H1 (cell line): Measurements from ENCODE around the gene PKD1L1. TPM values are rescaled to one million over a fixed set of nuclear protein-coding genes. Genes with fewer than 3 reads are reported as not detected.
"Not testable (repeated sequence)": the region's sequence is repeated elsewhere in the genome, so short reads cannot be mapped to it uniquely, and the experiment has no call there.

Source experiments
- CTCF ChIA-PET: fragments of 300-600 bp; sonication (Branson Sonifier 250); formaldehyde crosslinking; loops from one replicate; lab custom pipeline; 2021; ENCODE audit not compliant: partially characterized antibody; lab: Charles Lee
- POLR2A ChIA-PET: fragments of 300-600 bp; sonication (Branson Sonifier 250); formaldehyde crosslinking; loops from one replicate; lab custom pipeline; 2021; ENCODE audit warnings: inconsistent platforms; ENCODE audit not compliant: partially characterized antibody; lab: Charles Lee
- DNase-seq, 2 experiments: peaks; one replicate each; pipeline versions ENCODE4 v3.0.0 to v3.0.0-alpha.2; 2010 to 2022; ENCODE audit warnings: low spot score in 2 of 2, low read depth in 1 of 2, mixed read lengths in 1 of 2
- FAIRE-seq: peaks from 2 replicates; lab custom pipeline; 2011; peaks lifted over from hg19 to GRCh38; lab: Jason Lieb, UNC
- H2AFZ ChIP-seq: 2 replicates; pipeline ENCODE4 v1.8.1; 2012; ENCODE audit warnings: low read length, inconsistent platforms
- H2AK5ac ChIP-seq: 2 replicates; pipeline ENCODE4 v1.6.1; 2013; ENCODE audit warnings: low read depth, low read length
- H2BK120ac ChIP-seq: replicated peaks from 2 replicates; pipeline ENCODE3; 2013; ENCODE audit warnings: low read depth, low read length, inconsistent platforms
- H2BK12ac ChIP-seq: 2 replicates; pipeline ENCODE4 v1.6.1; 2013; ENCODE audit warnings: low read depth, low read length
- H2BK15ac ChIP-seq: 2 replicates; pipeline ENCODE4 v1.6.1; 2013; ENCODE audit warnings: low read length
- H2BK20ac ChIP-seq: 2 replicates; pipeline ENCODE4 v1.6.1; 2013; ENCODE audit warnings: low read length
- H2BK5ac ChIP-seq: 2 replicates; pipeline ENCODE4 v1.6.1; 2013; ENCODE audit warnings: low read depth, low read length
- H3K14ac ChIP-seq: 2 replicates; pipeline ENCODE4 v1.6.1; 2013; ENCODE audit warnings: inconsistent platforms; ENCODE audit not compliant: insufficient read length
- H3K18ac ChIP-seq: 2 replicates; pipeline ENCODE4 v1.6.1; 2013; ENCODE audit warnings: low read length; ENCODE audit errors: extremely low read depth
- H3K23ac ChIP-seq: 2 replicates; pipeline ENCODE4 v1.6.1; 2013; ENCODE audit warnings: inconsistent platforms; ENCODE audit not compliant: insufficient read length
- H3K23me2 ChIP-seq: 2 replicates; pipeline ENCODE4 v1.6.1; 2013; ENCODE audit warnings: low read depth, low read length
- H3K27ac ChIP-seq: 2 replicates; pipeline ENCODE4 v1.6.1; 2011; ENCODE audit warnings: low read depth, low read length, inconsistent platforms
- H3K27me3 ChIP-seq, 4 experiments: replicated peaks in 1 of 4; 1 replicate in 1 of 4; 2 replicates in 3 of 4; pipeline versions ENCODE4 v1.6.1 to v1.8.1; 2011 to 2013; ENCODE audit warnings: low read length in 3 of 4, mild to moderate bottlenecking in 3 of 4, inconsistent platforms in 2 of 4, mixed read lengths in 2 of 4, moderate library complexity in 1 of 4; ENCODE audit not compliant: control insufficient read depth in 3 of 4, insufficient read depth in 3 of 4; ENCODE audit errors: extremely low read depth in 1 of 4
- H3K36me3 ChIP-seq, 4 experiments: 2 replicates each; pipeline versions ENCODE4 v1.6.1 to v1.8.1; 2011 to 2013; ENCODE audit warnings: mild to moderate bottlenecking in 4 of 4, low read length in 3 of 4, moderate library complexity in 2 of 4, control low read depth in 1 of 4, inconsistent platforms in 1 of 4; ENCODE audit not compliant: insufficient read depth in 4 of 4, control insufficient read depth in 2 of 4
- H3K4ac ChIP-seq: replicated peaks from 2 replicates; pipeline ENCODE3; 2013; ENCODE audit warnings: low read length, low read depth, mixed read lengths, inconsistent platforms; ENCODE audit not compliant: insufficient read length
- H3K4me1 ChIP-seq, 4 experiments: replicated peaks in 1 of 4; 1 replicate in 1 of 4; 2 replicates in 3 of 4; pipeline versions ENCODE4 v1.6.1 to v1.8.1; 2011 to 2013; ENCODE audit warnings: low read length in 3 of 4, inconsistent platforms in 2 of 4, mixed read lengths in 1 of 4; ENCODE audit not compliant: insufficient read depth in 4 of 4, control insufficient read depth in 3 of 4
- H3K4me2 ChIP-seq, 2 experiments: 2 replicates each; pipeline versions ENCODE4 v1.6.1 to v1.8.1; 2011 to 2013; ENCODE audit warnings: low read depth in 2 of 2, low read length in 2 of 2, control low read depth in 1 of 2, inconsistent platforms in 1 of 2, mild to moderate bottlenecking in 1 of 2; ENCODE audit not compliant: insufficient read depth in 1 of 2
- H3K4me3 ChIP-seq, 4 experiments: fragments of 200-600, 300-600 bp in 1 of 4; sonication (generic), shearing (Covaris generic), sonication (Bioruptor Twin) in 1 of 4; 2 replicates each; pipeline versions ENCODE4 v1.5.1 to v1.8.1; 2011 to 2016; ENCODE audit warnings: low read length in 4 of 4, low read depth in 3 of 4, control low read depth in 2 of 4, inconsistent platforms in 2 of 4, mild to moderate bottlenecking in 2 of 4, mixed read lengths in 1 of 4, moderate library complexity in 1 of 4; ENCODE audit not compliant: insufficient read depth in 2 of 4; ENCODE audit errors: extremely low read depth in 1 of 4
- H3K56ac ChIP-seq: replicated peaks from 2 replicates; pipeline ENCODE3; 2013; ENCODE audit warnings: low read depth, mild to moderate bottlenecking, mixed read lengths, low read length, inconsistent platforms; ENCODE audit not compliant: insufficient read length
- H3K79me1 ChIP-seq: 2 replicates; pipeline ENCODE4 v1.6.1; 2013; ENCODE audit warnings: low read depth, low read length, control low read depth
- H3K79me2 ChIP-seq, 2 experiments: 2 replicates each; pipeline versions ENCODE4 v1.6.1 to v1.8.1; 2012 to 2013; ENCODE audit warnings: low read length in 2 of 2, mild to moderate bottlenecking in 2 of 2, inconsistent platforms in 1 of 2; ENCODE audit not compliant: insufficient read depth in 2 of 2, control insufficient read depth in 1 of 2
- H3K9ac ChIP-seq, 4 experiments: replicated peaks in 1 of 4; 1 replicate in 1 of 4; 2 replicates in 3 of 4; pipeline versions ENCODE4 v1.6.1 to v1.8.1; 2011 to 2013; ENCODE audit warnings: low read depth in 3 of 4, low read length in 3 of 4, control low read depth in 2 of 4, mild to moderate bottlenecking in 2 of 4, moderate library complexity in 2 of 4, inconsistent platforms in 1 of 4; ENCODE audit errors: extremely low read depth in 1 of 4
- H3K9me3 ChIP-seq, 2 experiments: 2 replicates each; pipeline versions ENCODE4 v1.6.1 to v1.8.1; 2012 to 2013; ENCODE audit warnings: mild to moderate bottlenecking in 2 of 2, moderate library complexity in 2 of 2, control low read depth in 1 of 2, inconsistent platforms in 1 of 2, low read depth in 1 of 2, low read length in 1 of 2, mixed read lengths in 1 of 2; ENCODE audit not compliant: insufficient read depth in 2 of 2
- H4K20me1 ChIP-seq, 2 experiments: replicated peaks in 1 of 2; 2 replicates each; pipeline versions ENCODE3 to v1.8.1; 2011 to 2013; ENCODE audit warnings: inconsistent platforms in 2 of 2, low read length in 2 of 2, mild to moderate bottlenecking in 1 of 2; ENCODE audit not compliant: insufficient read depth in 2 of 2, control insufficient read depth in 1 of 2
- H4K5ac ChIP-seq: 2 replicates; pipeline ENCODE4 v1.6.1; 2013; ENCODE audit warnings: low read length, low read depth, mixed read lengths, inconsistent platforms; ENCODE audit not compliant: insufficient read length
- H4K8ac ChIP-seq: 2 replicates; pipeline ENCODE4 v1.8.0; 2013; ENCODE audit warnings: mild to moderate bottlenecking, moderate library complexity, low read length, inconsistent platforms; ENCODE audit not compliant: insufficient read depth; ENCODE audit errors: extremely low read depth
- H4K91ac ChIP-seq: replicated peaks from 2 replicates; pipeline ENCODE3; 2013; ENCODE audit warnings: low read length, mixed read lengths, inconsistent platforms; ENCODE audit not compliant: insufficient read length
- WGBS, 2 experiments: shearing (Covaris generic) in 1 of 2; methylation state at CpG; one replicate each; pipeline versions ENCODE4 v1.1.6 to v1.1.7; 2013 to 2015; ENCODE audit warnings: low lambda C conversion rate in 2 of 2, mixed read lengths in 2 of 2, inconsistent platforms in 1 of 2, low coverage in 1 of 2, missing lambda C conversion rate in 1 of 2; ENCODE audit not compliant: insufficient replicate concordance in 2 of 2, insufficient coverage in 1 of 2, insufficient read length in 1 of 2; ENCODE audit errors: extremely low coverage in 1 of 2, missing lambda C conversion rate in 1 of 2; 5-methylcytosine and 5-hydroxymethylcytosine counted together
- polyA plus RNA-seq, 7 experiments: library from polyadenylated mRNA; depleted of rRNA in 3 of 7; stranded (reverse) in 5 of 7; unstranded in 2 of 7; fragments of >200 nt in 5 of 7; fragments of 200-250 nt in 2 of 7; gene quantifications; 1 replicate in 5 of 7; 2 replicates in 1 of 7; 4 replicates in 1 of 7; pipeline versions ENCODE4 v1.2.1 to v1.2.3, GENCODE V29; 2011 to 2013; ENCODE audit warnings: missing spikeins in 2 of 7, mixed read lengths in 2 of 7
- total RNA-seq: library from RNA; stranded (reverse); fragmentation: NEBNext Ultra II Directional; extraction: Animal tissue kit (Norgen Biotek cat#: 25700); gene quantifications from 2 replicates; pipeline ENCODE4 v1.2.1, GENCODE V29; 2021

The PKD1L1 gene
- total and polyA plus RNA-seq, 2 of the 8 experiments (the other 6 are each of a cell fraction or from before 2014, with no cell fraction given): 0.22 to 0.35 TPM

DNA sequence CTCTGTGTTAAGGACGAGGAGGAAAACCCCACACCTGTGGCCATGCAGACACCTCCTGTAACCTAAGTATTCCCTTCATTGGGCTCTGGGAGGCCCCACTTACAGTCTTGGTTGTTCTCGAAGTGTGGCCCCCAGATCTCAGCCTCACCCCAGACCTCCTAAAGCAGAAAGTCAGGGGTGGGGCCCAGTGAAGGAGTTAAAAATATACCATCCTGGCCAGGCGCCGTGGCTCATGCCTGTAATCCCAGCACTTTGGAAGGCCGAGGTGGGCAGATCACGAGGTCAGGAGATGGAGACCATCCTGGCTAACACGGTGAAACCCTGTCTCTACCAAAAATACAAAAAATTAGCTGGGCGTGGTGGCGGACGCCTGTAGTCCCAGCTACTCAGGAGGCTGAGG is 5.6 kb downstream of the PKD1L1 start:
- H3K56ac ChIP-seq, POLR2A ChIA-PET, H3K4ac ChIP-seq, H3K79me1 ChIP-seq, H4K5ac ChIP-seq, H2AFZ ChIP-seq, H2BK15ac ChIP-seq, H4K20me1 ChIP-seq, H2AK5ac ChIP-seq, H4K8ac ChIP-seq, H2BK20ac ChIP-seq, H2BK120ac ChIP-seq, H3K4me3 ChIP-seq, H3K4me2 ChIP-seq, H3K4me1 ChIP-seq, H3K23me2 ChIP-seq, H4K91ac ChIP-seq, H3K23ac ChIP-seq, H3K27me3 ChIP-seq, H2BK5ac ChIP-seq, H3K36me3 ChIP-seq, H3K27ac ChIP-seq, H3K14ac ChIP-seq, H2BK12ac ChIP-seq, H3K79me2 ChIP-seq, FAIRE-seq, H3K9me3 ChIP-seq, DNase-seq, H3K9ac ChIP-seq: not testable (repeated sequence)
- 97% methylated on average over 8 of the region's 10 CpGs; no CpG with 5 or more reads in 1 of the 2 experiments for WGBS, 2 experiments
- H3K18ac ChIP-seq: 0 out of 2 replicates have a peak overlapping the region, but pooled peaks have one; percentile 39
- CTCF ChIA-PET: interaction anchor here (0.8 to 3.5 kb wide), 5 partner anchors 13 to 677 kb away, joined by 3 to 33 read pairs (median 9); no protein-coding TSS in a partner anchor
